Ascending aorta (tissue), 2 donors: ENCODE measurements around the gene CLDN14. TPM values are rescaled to one million over a fixed set of nuclear protein-coding genes. Genes with fewer than 3 reads are reported as not detected.

ENCODE experiments used
- DNase-seq, 2 donors: peaks; one replicate each; pipeline ENCODE4 v3.0.0-alpha.2; 2019; ENCODE audit warnings: low spot score in 2 of 2
- H3K27ac ChIP-seq, 2 donors: fragments of 200-600 bp; sonication (generic); one replicate each; pipeline ENCODE4 v1.5.1; 2016 to 2017; ENCODE audit warnings: mild to moderate bottlenecking in 1 of 2
- H3K27me3 ChIP-seq: fragments of 200-600 bp; sonication (generic); one replicate; pipeline ENCODE4 v1.5.1; 2017
- H3K36me3 ChIP-seq, 2 donors: fragments of 200-600 bp; sonication (generic); one replicate each; pipeline ENCODE4 v1.5.1; 2016
- H3K4me1 ChIP-seq, 2 donors: fragments of 200-600 bp; sonication (generic); one replicate each; pipeline ENCODE4 v1.5.1; 2016 to 2017; ENCODE audit warnings: mild to moderate bottlenecking in 1 of 2
- H3K4me3 ChIP-seq, 2 donors: fragments of 200-600 bp; sonication (generic); one replicate each; pipeline ENCODE4 v1.5.1; 2016 to 2017; ENCODE audit warnings: mild to moderate bottlenecking in 1 of 2
- H3K9me3 ChIP-seq, 2 donors: fragments of 200-600 bp; sonication (generic); one replicate each; pipeline ENCODE4 v1.5.1; 2016
- intact Hi-C: fragments of 100-400 bp; cut with DNase I; formaldehyde crosslinking; loops from one replicate; pipeline ENCODE4 v1.15.1; 2023
- total RNA-seq: library from RNA; depleted of rRNA; stranded (reverse); fragments of >200 nt; gene quantifications from one replicate; pipeline ENCODE4 v1.1.0, GENCODE V29; 2016
- TF ChIP-seq, protein P1 (sequence below), 3 experiments: fragments of 200-600 bp in 2 of 3; fragments of 450-650 bp in 1 of 3; sonication (generic) in 2 of 3; IDR thresholded peaks; one replicate each; pipeline ENCODE4 v1.5.1; 2016 to 2019; ENCODE audit warnings: antibody characterized with exemption in 3 of 3, mild to moderate bottlenecking in 1 of 3, moderate library complexity in 1 of 3

The CLDN14 gene
- total RNA-seq, 1 donor from 2014 or later = not detected

DNA sequence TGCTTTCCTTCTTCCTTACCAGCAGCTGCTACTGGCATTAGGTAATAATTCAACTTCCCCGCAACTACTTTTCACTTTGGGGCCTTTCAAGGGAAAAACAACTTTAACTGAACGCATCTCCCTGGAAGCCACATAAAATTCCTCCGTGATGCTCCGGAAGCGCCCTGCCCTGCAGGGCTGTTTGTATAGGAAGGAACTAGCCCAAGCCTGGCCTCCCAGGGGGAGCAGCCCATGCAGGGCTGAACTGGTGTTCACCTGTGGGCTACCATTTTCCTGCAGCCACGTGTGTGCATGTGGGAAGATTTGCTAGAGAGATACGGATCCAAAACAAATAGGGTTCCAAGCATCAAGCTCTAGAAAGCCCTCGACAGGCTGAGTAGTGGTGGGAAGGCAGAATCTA, 14.4 kb downstream of the CLDN14 start:
- Histone ChIP-seq H3K27me3 (no peaks in the 10 kb centered on the region), H3K27ac (no peak overlapping the region), H3K4me1 (no peaks in the 10 kb centered on the region), H3K9me3 (no peaks in the 10 kb centered on the region), H3K4me3 (no peak overlapping the region), H3K36me3 (no peaks in the 10 kb centered on the region)
- TF ChIP-seq, protein P1, sequence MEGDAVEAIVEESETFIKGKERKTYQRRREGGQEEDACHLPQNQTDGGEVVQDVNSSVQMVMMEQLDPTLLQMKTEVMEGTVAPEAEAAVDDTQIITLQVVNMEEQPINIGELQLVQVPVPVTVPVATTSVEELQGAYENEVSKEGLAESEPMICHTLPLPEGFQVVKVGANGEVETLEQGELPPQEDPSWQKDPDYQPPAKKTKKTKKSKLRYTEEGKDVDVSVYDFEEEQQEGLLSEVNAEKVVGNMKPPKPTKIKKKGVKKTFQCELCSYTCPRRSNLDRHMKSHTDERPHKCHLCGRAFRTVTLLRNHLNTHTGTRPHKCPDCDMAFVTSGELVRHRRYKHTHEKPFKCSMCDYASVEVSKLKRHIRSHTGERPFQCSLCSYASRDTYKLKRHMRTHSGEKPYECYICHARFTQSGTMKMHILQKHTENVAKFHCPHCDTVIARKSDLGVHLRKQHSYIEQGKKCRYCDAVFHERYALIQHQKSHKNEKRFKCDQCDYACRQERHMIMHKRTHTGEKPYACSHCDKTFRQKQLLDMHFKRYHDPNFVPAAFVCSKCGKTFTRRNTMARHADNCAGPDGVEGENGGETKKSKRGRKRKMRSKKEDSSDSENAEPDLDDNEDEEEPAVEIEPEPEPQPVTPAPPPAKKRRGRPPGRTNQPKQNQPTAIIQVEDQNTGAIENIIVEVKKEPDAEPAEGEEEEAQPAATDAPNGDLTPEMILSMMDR (IDR thresholded peaks at IDR 0.05) = no peak
- intact Hi-C loops = no loop called here
- no peak for DNase-seq

DNA sequence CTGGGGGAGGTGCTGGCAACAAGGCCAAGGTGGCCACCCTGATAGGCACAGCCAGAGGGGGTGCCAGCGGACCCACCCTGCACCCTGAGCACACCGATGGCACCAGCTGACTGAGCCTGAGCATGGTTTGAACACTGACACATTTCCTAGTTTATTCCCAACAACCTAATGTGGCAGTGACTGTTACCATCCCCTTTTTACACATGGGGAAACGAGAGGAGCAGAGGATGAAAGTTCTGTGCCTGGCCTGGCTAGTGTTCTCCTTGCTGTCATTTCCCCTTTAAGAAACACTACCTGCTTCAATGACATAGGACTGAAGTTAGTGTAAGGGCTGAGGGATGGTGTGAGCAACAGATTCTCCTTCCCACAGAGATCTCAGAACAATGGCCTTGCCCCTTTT, 15.3 kb downstream of the CLDN14 start:
- Histone ChIP-seq H3K27ac (no peak overlapping the region), H3K36me3 (no peaks in the 10 kb centered on the region), H3K4me1 (no peaks in the 10 kb centered on the region), H3K27me3 (no peaks in the 10 kb centered on the region), H3K9me3 (no peaks in the 10 kb centered on the region), H3K4me3 (no peak overlapping the region)
- no peak for DNase-seq
- intact Hi-C loops = no loop called here
- TF ChIP-seq, protein P1 (IDR thresholded peaks at IDR 0.05) = no peak

DNA sequence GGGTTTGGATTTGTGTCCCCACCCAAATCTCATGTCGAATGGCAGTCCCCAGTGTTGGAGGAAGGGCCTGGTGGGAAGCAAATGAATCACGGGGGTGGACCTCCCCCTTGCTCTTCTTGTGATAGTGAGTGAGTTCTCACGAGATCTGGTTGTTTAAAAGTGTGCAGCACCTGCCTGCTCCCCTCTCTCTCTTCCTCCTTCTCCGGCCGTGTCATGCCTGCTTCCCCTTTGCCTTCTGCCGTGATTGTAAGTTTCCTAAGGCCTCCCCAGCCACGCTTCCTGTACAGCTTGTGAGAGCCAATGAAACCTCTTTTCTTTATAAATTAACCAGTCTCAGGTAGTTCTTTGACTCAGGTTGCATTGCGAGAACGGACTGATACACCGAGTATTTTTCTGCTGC, 15.9 kb downstream of the CLDN14 start:
- DNase-seq = no peak

DNA sequence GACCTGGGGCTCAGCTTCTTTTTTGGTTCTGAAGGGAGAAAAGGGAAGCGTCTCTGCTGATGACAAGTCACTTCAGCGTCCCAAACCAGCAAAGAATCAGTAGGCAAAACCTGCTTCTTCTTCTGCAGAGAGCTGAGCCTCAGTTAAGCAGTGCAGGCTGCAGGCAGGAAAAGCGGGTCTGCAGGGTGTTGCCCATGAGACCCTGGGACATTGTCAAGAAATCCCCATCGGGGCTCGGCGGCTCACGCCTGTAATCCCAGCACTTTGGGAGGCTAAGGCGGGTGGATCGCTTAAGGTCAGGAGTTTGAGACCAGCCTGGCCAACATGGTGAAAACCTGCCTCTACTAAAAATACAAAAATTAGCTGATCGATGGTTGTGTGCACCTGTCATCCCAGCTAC, 16.7 kb downstream of the CLDN14 start:
- Histone ChIP-seq H3K4me3 (no peak overlapping the region), H3K27me3 (no peaks in the 10 kb centered on the region), H3K27ac (no peak overlapping the region), H3K36me3 (no peaks in the 10 kb centered on the region), H3K9me3 (no peaks in the 10 kb centered on the region), H3K4me1 (no peaks in the 10 kb centered on the region)
- DNase-seq = no peak
- TF ChIP-seq, protein P1 (IDR thresholded peaks at IDR 0.05) = no peak
- intact Hi-C loops = no loop called here

More for the DNA sequence above, 15.9 kb downstream of the CLDN14 start:
- no peaks in the 10 kb centered on the region for H3K36me3 ChIP-seq
- H3K4me3 ChIP-seq = no peak overlapping the region
- no peaks in the 10 kb centered on the region for H3K27me3 ChIP-seq
- TF ChIP-seq, protein P1 (IDR thresholded peaks at IDR 0.05) = no peak
- no peaks in the 10 kb centered on the region for H3K9me3 ChIP-seq
- H3K4me1 ChIP-seq = no peaks in the 10 kb centered on the region
- no peak overlapping the region for H3K27ac ChIP-seq
- intact Hi-C loops = no loop called here

DNA sequence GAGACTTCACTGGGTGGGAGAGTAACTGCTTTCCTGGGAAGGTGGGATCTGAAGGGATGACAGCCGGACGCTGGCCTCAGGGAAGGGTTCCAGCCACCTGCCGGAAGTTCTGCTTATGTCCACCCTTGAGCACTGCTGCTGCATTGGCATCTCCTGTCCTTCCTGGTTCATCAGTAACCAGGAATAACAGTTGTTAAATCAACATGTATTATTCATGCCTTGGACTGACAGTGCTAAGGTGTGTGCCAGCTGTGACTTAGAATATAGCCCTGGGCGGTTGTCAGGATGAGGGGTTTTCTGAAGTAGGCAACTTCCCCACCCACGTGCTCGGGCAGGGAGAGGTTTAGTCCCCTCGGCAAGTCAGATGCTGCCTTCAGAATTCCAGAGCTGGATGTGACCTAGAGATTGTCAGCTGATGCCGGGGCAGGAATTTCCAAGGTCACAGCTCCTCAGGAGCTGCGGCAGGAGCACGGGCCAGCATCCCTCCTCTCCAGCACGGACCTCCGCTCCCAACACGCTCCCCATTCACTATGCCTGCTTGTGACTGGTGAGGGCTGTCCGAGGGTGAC, 17.9 kb downstream of the CLDN14 start:
- intact Hi-C loops = no loop called here

More for the DNA sequence above, 17.9 kb downstream of the CLDN14 start:
- TF ChIP-seq, protein P1 (IDR thresholded peaks at IDR 0.05) = no peak
- Histone ChIP-seq H3K9me3 (no peaks in the 10 kb centered on the region), H3K27me3 (no peaks in the 10 kb centered on the region), H3K36me3 (no peaks in the 10 kb centered on the region), H3K4me3 (no peak overlapping the region), H3K27ac (no peak overlapping the region), H3K4me1 (no peaks in the 10 kb centered on the region)
- no peak for DNase-seq
